ENCODE data around the gene BRF1. TPM values are rescaled to one million over a fixed set of nuclear protein-coding genes. Genes with fewer than 3 reads are reported as not detected.

Gene BRF1
- total RNA-seq, 2 donors from 2014 or later: 31.3 to 34.5 TPM

GRCh38 chr14:105197211-105197641 lies 103.6 kb downstream of the BRF1 start:
- no peaks in the 10 kb centered on the region for H3K36me3 Mint-ChIP-seq (ENCODE audit: insufficient read depth in 2 of 2)
- peaks cover 28% of the 10 kb centered on the region for H3K4me1 Mint-ChIP-seq (ENCODE audit: low read depth)
- H3K9me3 Mint-ChIP-seq: no peaks in the 10 kb centered on the region
- DNase-seq (no peak), ATAC-seq (replicated peaks in 1 of 2) (no peak)
- H3K27ac Mint-ChIP-seq: no peak overlapping the region
- no peak overlapping the region for H3K4me3 Mint-ChIP-seq
- peaks cover 39% of the 10 kb centered on the region for H3K27me3 Mint-ChIP-seq (ENCODE audit: low read depth)

GRCh38 chr14:105196265-105196960 lies 104.4 kb downstream of the BRF1 start:
- peaks cover 20% of the 10 kb centered on the region for H3K4me1 Mint-ChIP-seq (ENCODE audit: low read depth)

DNA sequence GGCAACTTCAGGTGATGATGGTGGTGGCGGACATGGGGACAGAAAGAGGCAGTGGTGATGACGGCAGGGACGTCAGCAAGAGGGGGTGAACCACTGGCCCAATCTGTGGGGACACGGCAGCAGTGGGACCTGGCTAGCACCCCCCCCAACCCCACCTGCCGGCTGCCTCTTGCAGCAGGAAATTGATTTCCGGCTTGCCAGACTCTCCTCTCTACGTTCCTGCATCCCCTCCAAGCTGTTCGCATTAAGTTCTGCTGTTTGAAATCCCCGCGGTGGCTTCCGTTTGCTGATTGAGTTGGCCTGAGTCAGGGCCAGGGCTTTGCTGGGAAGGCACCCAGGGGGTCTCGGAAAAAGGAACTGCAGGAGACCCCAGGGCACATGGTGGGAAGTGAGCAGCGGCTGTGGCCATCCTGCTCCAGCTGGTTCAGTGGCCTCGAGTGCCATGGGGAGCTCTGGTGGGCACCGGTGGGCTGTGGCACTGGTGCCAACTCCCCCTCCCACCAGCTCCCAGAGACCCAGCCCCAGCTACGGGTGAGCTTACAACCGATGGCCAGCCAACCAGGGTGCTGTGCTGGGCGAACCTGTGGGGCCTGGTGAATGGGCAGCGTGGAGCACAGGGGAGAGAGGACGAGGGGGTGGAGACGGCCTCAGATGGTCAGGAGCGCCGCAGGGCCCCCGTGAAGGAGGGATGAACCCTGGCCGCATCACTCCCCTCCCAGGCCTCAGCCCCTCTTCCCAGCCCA lies 105.1 kb downstream of the BRF1 start:
- ATAC-seq (replicated peaks in 1 of 2): no peak
- peaks cover 19% of the 10 kb centered on the region for H3K4me1 Mint-ChIP-seq (ENCODE audit: low read depth)
- peaks cover 39% of the 10 kb centered on the region for H3K27me3 Mint-ChIP-seq (ENCODE audit: low read depth)

More at GRCh38 chr14:105196265-105196960, 104.4 kb downstream of the BRF1 start:
- peaks cover 39% of the 10 kb centered on the region for H3K27me3 Mint-ChIP-seq (ENCODE audit: low read depth)
- no peaks in the 10 kb centered on the region for H3K36me3 Mint-ChIP-seq (ENCODE audit: insufficient read depth in 2 of 2)
- H3K27ac Mint-ChIP-seq: no peak overlapping the region
- ATAC-seq (replicated peaks in 1 of 2): no peak
- no peak for DNase-seq
- H3K9me3 Mint-ChIP-seq: no peaks in the 10 kb centered on the region
- H3K4me3 Mint-ChIP-seq: peak overlapping the region in 1 of 2 donors; percentile 9

DNA sequence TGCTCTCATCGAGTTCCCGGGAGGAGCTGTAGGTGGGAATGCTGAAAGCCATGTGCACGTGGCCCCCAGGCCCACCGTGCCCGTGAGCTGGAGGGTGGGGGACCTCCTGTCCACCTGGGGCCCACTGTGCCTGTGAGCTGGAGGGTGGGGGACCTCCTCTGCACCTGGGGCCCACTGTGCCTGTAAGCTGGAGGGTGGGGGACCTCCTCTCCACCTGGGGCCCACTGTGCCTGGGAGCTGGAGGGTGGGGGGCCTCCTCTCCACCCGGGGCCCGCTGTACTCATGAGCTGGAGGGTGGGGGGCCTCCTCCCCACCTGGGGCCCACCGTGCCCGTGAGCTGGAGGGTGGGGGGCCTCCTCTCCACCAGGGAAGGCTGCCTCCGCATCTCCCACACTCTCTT lies 105.8 kb downstream of the BRF1 start:
- Mint-ChIP-seq H3K4me1 (ENCODE audit: low read depth) (peaks cover 19% of the 10 kb centered on the region), H3K9me3 (no peaks in the 10 kb centered on the region), H3K36me3 (ENCODE audit: insufficient read depth in 2 of 2) (no peaks in the 10 kb centered on the region), H3K27ac (no peak overlapping the region), H3K27me3 (ENCODE audit: low read depth) (peaks cover 39% of the 10 kb centered on the region), H3K4me3 (no peak overlapping the region)
- ATAC-seq (replicated peaks in 1 of 2): no peak
- DNase-seq: no peak

More for the DNA sequence above, 105.1 kb downstream of the BRF1 start:
- Mint-ChIP-seq H3K27ac (no peak overlapping the region), H3K36me3 (ENCODE audit: insufficient read depth in 2 of 2) (no peaks in the 10 kb centered on the region), H3K9me3 (no peaks in the 10 kb centered on the region), H3K4me3 (peak overlapping the region; percentile 40)
- no peak for DNase-seq

GRCh38 chr14:105193916-105194782 lies 106.7 kb downstream of the BRF1 start:
- peaks cover 33% of the 10 kb centered on the region for H3K27me3 Mint-ChIP-seq (ENCODE audit: low read depth)
- peaks cover 19% of the 10 kb centered on the region for H3K4me1 Mint-ChIP-seq (ENCODE audit: low read depth)
- DNase-seq (peak in 1 of 2 donors; percentile 39), ATAC-seq (replicated peaks in 1 of 2) (peak; percentile 22 to 33)
- H3K27ac Mint-ChIP-seq: no peak overlapping the region
- H3K9me3 Mint-ChIP-seq: no peaks in the 10 kb centered on the region
- H3K4me3 Mint-ChIP-seq: peak overlapping the region; percentile 6 to 67
- no peaks in the 10 kb centered on the region for H3K36me3 Mint-ChIP-seq (ENCODE audit: insufficient read depth in 2 of 2)

- H3K4me1 Mint-ChIP-seq (ENCODE audit: low read depth): peaks cover 19% of the 10 kb centered on the region
- no peak overlapping the region for H3K27ac Mint-ChIP-seq
- H3K4me3 Mint-ChIP-seq: peak overlapping the region; percentile 7 to 58
- H3K27me3 Mint-ChIP-seq (ENCODE audit: low read depth): peaks cover 22% of the 10 kb centered on the region
- H3K9me3 Mint-ChIP-seq: peaks cover 0 to 2% of the 10 kb centered on the region in 2 donors
- ATAC-seq (replicated peaks in 1 of 2) (peak; percentile 68 to 69), DNase-seq (peak; percentile 50 to 59)
- peaks cover 0 to 1% of the 10 kb centered on the region in 2 donors for H3K36me3 Mint-ChIP-seq (ENCODE audit: insufficient read depth in 2 of 2)
Measured at GRCh38 chr14:105192866-105193731, 107.7 kb downstream of the BRF1 start.

GRCh38 chr14:105187935-105188524 lies 112.8 kb downstream of the BRF1 start:
- peak in 1 of 2 donors; percentile 40 for ATAC-seq (replicated peaks in 1 of 2)
- peaks cover 0 to 1% of the 10 kb centered on the region in 2 donors for H3K36me3 Mint-ChIP-seq (ENCODE audit: insufficient read depth in 2 of 2)
- no peak for DNase-seq
- H3K27me3 Mint-ChIP-seq (ENCODE audit: low read depth): no peaks in the 10 kb centered on the region
- peaks cover 0 to 2% of the 10 kb centered on the region in 2 donors for H3K9me3 Mint-ChIP-seq
- H3K4me1 Mint-ChIP-seq (ENCODE audit: low read depth): no peaks in the 10 kb centered on the region
- no peak overlapping the region for H3K27ac Mint-ChIP-seq
- no peak overlapping the region for H3K4me3 Mint-ChIP-seq

DNA sequence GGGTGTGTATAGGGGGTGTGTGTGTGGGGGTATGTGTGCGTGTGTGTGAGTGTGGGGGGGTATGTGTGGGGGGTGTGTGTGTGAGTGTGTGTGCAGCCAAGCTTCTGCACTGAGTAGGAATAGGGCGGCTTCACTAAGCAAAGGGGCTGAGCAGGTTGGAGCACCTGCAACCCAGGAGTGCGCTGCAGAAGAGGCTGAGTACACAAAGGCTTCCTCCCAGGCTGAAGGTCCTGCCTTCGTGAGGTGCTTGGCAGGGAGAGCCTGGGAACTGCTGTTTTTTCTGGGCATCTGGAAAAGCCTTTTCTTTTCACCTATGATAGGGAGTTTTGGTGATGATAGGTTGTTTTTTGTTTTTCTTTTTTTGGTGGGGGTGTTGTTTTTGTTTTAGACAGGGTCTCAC lies 113.7 kb downstream of the BRF1 start:
- peaks cover 0 to 1% of the 10 kb centered on the region in 2 donors for H3K36me3 Mint-ChIP-seq (ENCODE audit: insufficient read depth in 2 of 2)
- H3K4me1 Mint-ChIP-seq (ENCODE audit: low read depth): no peaks in the 10 kb centered on the region
- DNase-seq (no peak), ATAC-seq (replicated peaks in 1 of 2) (no peak)
- H3K27me3 Mint-ChIP-seq (ENCODE audit: low read depth): no peaks in the 10 kb centered on the region
- H3K27ac Mint-ChIP-seq: no peak overlapping the region
- H3K4me3 Mint-ChIP-seq: no peak overlapping the region
- peaks cover 0 to 2% of the 10 kb centered on the region in 2 donors for H3K9me3 Mint-ChIP-seq

DNA sequence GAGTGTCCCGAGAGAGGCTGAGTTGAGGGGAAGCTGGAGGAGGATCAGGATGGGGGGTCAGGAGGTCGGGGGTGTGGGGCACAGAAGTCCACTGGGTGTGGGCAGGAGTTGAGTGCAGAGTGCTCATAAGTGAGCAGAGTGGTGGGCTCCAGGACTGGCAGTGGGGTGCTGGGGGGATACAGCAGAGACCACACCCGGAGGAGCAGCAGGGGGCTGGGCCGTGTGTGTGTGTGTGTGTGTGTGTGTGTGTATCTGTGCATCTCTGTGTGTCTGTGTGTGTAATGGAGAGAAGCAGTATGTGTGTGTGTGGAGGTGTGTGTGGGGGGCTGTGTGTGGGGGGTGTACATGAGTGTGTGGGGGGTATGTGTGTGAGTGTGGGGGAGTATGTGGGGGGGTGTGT lies 114.8 kb downstream of the BRF1 start:
- ATAC-seq (replicated peaks in 1 of 2): no peak
- H3K36me3 Mint-ChIP-seq (ENCODE audit: insufficient read depth in 2 of 2): peaks cover 0 to 1% of the 10 kb centered on the region in 2 donors
- H3K27ac Mint-ChIP-seq: no peak overlapping the region
- no peaks in the 10 kb centered on the region for H3K27me3 Mint-ChIP-seq (ENCODE audit: low read depth)
- no peak overlapping the region for H3K4me3 Mint-ChIP-seq
- peaks cover 0 to 2% of the 10 kb centered on the region in 2 donors for H3K9me3 Mint-ChIP-seq
- no peaks in the 10 kb centered on the region for H3K4me1 Mint-ChIP-seq (ENCODE audit: low read depth)
- DNase-seq: no peak

DNA sequence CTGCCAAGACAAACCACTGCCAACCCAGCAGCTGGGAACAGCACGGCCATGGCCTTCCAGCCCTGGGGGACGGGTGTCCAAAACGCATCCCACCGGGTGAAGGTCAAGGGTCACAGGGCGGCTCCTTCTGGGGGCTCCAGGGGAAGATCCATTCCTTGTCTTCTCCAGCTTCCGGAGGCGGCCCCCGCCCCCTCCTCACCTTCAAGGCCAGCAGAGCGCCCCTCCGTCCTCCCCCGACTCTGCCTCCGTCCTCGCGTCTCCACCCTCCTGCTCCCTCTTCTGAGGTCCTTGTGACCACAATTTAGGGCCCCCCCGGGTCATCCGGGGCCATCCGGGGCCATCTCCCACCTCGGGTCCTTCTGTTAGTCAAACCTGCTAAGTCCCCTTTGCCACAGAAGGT lies 115.8 kb downstream of the BRF1 start:
- Mint-ChIP-seq H3K9me3 (peaks cover 0 to 2% of the 10 kb centered on the region in 2 donors), H3K4me3 (no peak overlapping the region), H3K4me1 (ENCODE audit: low read depth) (no peaks in the 10 kb centered on the region), H3K27ac (no peak overlapping the region), H3K36me3 (ENCODE audit: insufficient read depth in 2 of 2) (peaks cover 0 to 1% of the 10 kb centered on the region in 2 donors), H3K27me3 (ENCODE audit: low read depth) (no peaks in the 10 kb centered on the region)
- DNase-seq: no peak
- no peak for ATAC-seq (replicated peaks in 1 of 2)

- Mint-ChIP-seq H3K9me3 (peaks cover 0 to 2% of the 10 kb centered on the region in 2 donors), H3K36me3 (ENCODE audit: insufficient read depth in 2 of 2) (peaks cover 0 to 1% of the 10 kb centered on the region in 2 donors), H3K4me1 (ENCODE audit: low read depth) (no peaks in the 10 kb centered on the region), H3K4me3 (no peak overlapping the region), H3K27ac (no peak overlapping the region), H3K27me3 (ENCODE audit: low read depth) (no peaks in the 10 kb centered on the region)
- ATAC-seq (replicated peaks in 1 of 2) (no peak), DNase-seq (no peak)
Measured at GRCh38 chr14:105184461-105184860, 116.3 kb downstream of the BRF1 start.
